ENCODE measurements around the gene TGFA.
"Not testable (repeated sequence)": the region's sequence is repeated elsewhere in the genome, so short reads cannot be mapped to it uniquely, and the experiment has no call there.

The TGFA gene

GRCh38 chr2:70468878-70469277 lies 84.7 kb downstream of the TGFA start:
- Histone ChIP-seq H3K27ac (ENCODE audit: low read length) (no peak overlapping the region), H3K9me3 (ENCODE audit: insufficient read depth, low read depth, low read length) (no peaks in the 10 kb centered on the region), H3K9ac (ENCODE audit: low read depth, low read length) (no peak overlapping the region), H3K4me1 (ENCODE audit: insufficient read depth, low read length) (no peaks in the 10 kb centered on the region), H3K36me3 (ENCODE audit: insufficient read depth, low read depth, low read length) (no peaks in the 10 kb centered on the region), H3K27me3 (ENCODE audit: insufficient read depth, low read length) (no peaks in the 10 kb centered on the region), H3K4me3 (ENCODE audit: low read length) (no peak overlapping the region)

GRCh38 chr2:70467831-70468779 lies 85.5 kb downstream of the TGFA start:
- H3K9ac ChIP-seq (ENCODE audit: low read depth, low read length) = no peak overlapping the region
- no peaks in the 10 kb centered on the region for H3K36me3 ChIP-seq (ENCODE audit: insufficient read depth, low read depth, low read length)
- H3K4me1 ChIP-seq (ENCODE audit: insufficient read depth, low read length) = no peaks in the 10 kb centered on the region
- H3K9me3 ChIP-seq (ENCODE audit: insufficient read depth, low read depth, low read length) = no peaks in the 10 kb centered on the region
- no peak overlapping the region for H3K4me3 ChIP-seq (ENCODE audit: low read length)
- H3K27me3 ChIP-seq (ENCODE audit: insufficient read depth, low read length) = no peaks in the 10 kb centered on the region
- H3K27ac ChIP-seq (ENCODE audit: low read length) = no peak overlapping the region

GRCh38 chr2:70467237-70467636 lies 86.4 kb downstream of the TGFA start:
- H3K36me3 ChIP-seq (ENCODE audit: insufficient read depth, low read depth, low read length) = no peaks in the 10 kb centered on the region
- H3K9me3 ChIP-seq (ENCODE audit: insufficient read depth, low read depth, low read length) = no peaks in the 10 kb centered on the region
- no peaks in the 10 kb centered on the region for H3K4me1 ChIP-seq (ENCODE audit: insufficient read depth, low read length)

GRCh38 chr2:70466647-70467046 lies 87.0 kb downstream of the TGFA start:
- H3K27me3 ChIP-seq (ENCODE audit: insufficient read depth, low read length); H3K36me3 ChIP-seq (ENCODE audit: insufficient read depth, low read depth, low read length); H3K27ac ChIP-seq (ENCODE audit: low read length); H3K9me3 ChIP-seq (ENCODE audit: insufficient read depth, low read depth, low read length); H3K4me1 ChIP-seq (ENCODE audit: insufficient read depth, low read length); H3K4me3 ChIP-seq (ENCODE audit: low read length); H3K9ac ChIP-seq (ENCODE audit: low read depth, low read length): not testable (repeated sequence)

More at GRCh38 chr2:70467237-70467636, 86.4 kb downstream of the TGFA start:
- no peak overlapping the region for H3K4me3 ChIP-seq (ENCODE audit: low read length)
- no peaks in the 10 kb centered on the region for H3K27me3 ChIP-seq (ENCODE audit: insufficient read depth, low read length)
- no peak overlapping the region for H3K9ac ChIP-seq (ENCODE audit: low read depth, low read length)
- no peak overlapping the region for H3K27ac ChIP-seq (ENCODE audit: low read length)

DNA sequence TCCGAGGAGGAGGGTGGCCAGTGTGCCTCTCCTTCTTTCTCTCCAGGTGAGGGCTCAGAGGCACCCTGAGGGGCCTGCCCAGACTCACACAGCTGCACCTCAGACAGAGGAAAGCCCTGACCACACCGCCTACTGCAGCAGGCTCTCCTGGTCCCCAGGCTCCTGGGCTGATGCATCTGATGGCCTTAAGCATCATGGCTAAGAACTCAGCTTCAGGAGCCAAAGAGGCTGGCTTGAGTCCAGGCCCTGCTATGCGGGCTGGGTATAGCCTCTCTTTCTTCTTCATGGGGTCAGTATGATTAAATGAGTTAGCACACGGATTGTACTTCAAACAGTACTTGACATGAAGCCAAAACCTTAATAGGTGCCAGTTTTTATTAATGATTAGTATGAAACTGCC lies 89.6 kb downstream of the TGFA start:
- H3K27ac ChIP-seq (ENCODE audit: low read length) = no peak overlapping the region
- peaks cover 13% of the 10 kb centered on the region for H3K4me1 ChIP-seq (ENCODE audit: insufficient read depth, low read length)
- no peak overlapping the region for H3K4me3 ChIP-seq (ENCODE audit: low read length)
- no peaks in the 10 kb centered on the region for H3K36me3 ChIP-seq (ENCODE audit: insufficient read depth, low read depth, low read length)
- H3K9me3 ChIP-seq (ENCODE audit: insufficient read depth, low read depth, low read length) = no peaks in the 10 kb centered on the region
- H3K9ac ChIP-seq (ENCODE audit: low read depth, low read length) = no peak overlapping the region
- H3K27me3 ChIP-seq (ENCODE audit: insufficient read depth, low read length) = no peaks in the 10 kb centered on the region

DNA sequence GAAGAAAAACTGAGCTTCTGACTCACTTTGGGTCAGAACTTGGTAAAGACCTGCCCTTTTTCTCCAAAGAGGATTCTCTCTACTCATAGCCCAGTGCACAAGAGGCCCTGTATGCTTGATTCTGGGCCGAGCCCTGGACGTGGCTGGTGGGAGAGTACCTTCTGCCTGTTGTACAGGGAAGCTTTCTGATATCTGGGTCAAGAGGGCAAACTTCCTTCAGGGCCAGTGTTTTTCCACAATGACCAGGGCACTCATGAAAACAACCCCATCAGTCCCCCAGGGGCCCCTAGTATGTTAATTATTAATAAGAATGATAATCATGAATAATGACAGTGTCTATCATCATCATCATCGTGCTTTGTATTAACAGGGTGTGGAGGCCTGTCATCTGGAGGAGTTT lies 90.0 kb downstream of the TGFA start:
- Histone ChIP-seq H3K27me3 (ENCODE audit: insufficient read depth, low read length) (no peaks in the 10 kb centered on the region), H3K36me3 (ENCODE audit: insufficient read depth, low read depth, low read length) (no peaks in the 10 kb centered on the region), H3K27ac (ENCODE audit: low read length) (no peak overlapping the region), H3K9me3 (ENCODE audit: insufficient read depth, low read depth, low read length) (no peaks in the 10 kb centered on the region), H3K4me1 (ENCODE audit: insufficient read depth, low read length) (peaks cover 17% of the 10 kb centered on the region), H3K9ac (ENCODE audit: low read depth, low read length) (no peak overlapping the region), H3K4me3 (ENCODE audit: low read length) (no peak overlapping the region)

DNA sequence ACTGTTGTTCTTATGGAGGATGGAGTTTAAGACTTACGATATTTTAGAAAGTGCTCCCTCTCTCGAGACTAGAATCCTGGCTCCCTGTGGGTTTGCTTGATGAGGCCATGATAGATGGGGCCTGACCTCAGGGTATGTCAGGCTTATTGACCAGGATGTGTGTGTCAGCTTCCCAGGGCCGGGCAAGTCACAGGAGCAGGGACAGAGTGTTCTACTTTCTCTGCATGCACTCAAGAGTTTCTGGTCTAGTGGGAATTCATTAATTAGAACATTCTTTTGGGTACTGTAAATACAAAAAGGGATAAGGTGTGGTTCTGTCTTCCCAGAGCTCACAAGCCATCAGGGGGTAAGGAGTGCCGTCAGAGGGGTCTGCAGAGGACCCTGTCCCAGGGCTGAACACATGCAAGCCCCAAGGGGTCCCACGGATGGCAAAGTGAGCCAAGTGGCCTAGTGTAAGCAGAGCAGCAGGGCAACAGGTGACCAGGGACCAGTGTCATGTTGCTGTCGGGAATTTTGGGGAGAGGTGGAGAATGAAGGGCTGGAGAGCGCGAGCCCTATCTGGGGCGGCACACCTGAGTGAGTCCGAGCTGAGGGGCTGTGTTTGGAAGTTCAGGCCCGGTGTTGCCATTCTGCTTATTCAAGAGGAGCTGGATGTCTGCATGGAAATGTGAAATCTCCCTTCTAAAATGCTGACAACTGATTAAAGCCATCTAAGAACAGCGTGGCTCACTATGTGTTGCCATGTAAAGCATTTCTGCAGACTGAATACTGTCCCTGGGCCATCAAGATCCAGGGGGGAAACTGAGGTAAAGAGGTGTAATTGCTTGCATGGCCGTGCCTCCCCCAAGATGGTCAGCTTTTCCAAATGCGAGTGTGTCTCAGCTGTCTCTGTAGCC lies 91.4 kb downstream of the TGFA start:
- no peak overlapping the region for H3K9ac ChIP-seq (ENCODE audit: low read depth, low read length)
- no peaks in the 10 kb centered on the region for H3K27me3 ChIP-seq (ENCODE audit: insufficient read depth, low read length)
- H3K27ac ChIP-seq (ENCODE audit: low read length) = no peak overlapping the region
- H3K4me3 ChIP-seq (ENCODE audit: low read length) = no peak overlapping the region
- H3K4me1 ChIP-seq (ENCODE audit: insufficient read depth, low read length) = peaks cover 18% of the 10 kb centered on the region
- H3K36me3 ChIP-seq (ENCODE audit: insufficient read depth, low read depth, low read length) = no peaks in the 10 kb centered on the region
- H3K9me3 ChIP-seq (ENCODE audit: insufficient read depth, low read depth, low read length) = no peaks in the 10 kb centered on the region

DNA sequence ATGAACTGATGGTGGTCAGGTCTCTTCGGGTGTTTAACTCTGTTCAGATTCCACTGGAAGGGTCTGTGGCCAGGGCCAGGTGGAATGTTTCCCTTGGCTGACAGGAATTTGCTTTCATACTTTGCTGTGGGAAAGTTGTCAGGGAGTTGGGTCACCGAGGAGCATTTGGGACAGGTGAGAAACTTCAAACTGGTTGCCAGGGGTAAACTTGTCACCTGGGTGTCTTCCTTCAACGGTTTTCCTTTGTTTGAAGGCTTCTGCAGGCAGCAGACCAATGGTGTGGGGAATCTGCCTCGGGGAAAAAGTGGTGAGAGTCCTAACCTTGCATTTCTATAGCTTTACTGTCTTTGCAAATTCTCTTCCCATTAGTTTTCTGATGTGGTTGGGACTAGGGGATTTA lies 92.2 kb downstream of the TGFA start:
- no peaks in the 10 kb centered on the region for H3K27me3 ChIP-seq (ENCODE audit: insufficient read depth, low read length)
- no peak overlapping the region for H3K4me3 ChIP-seq (ENCODE audit: low read length)
- H3K27ac ChIP-seq (ENCODE audit: low read length) = no peak overlapping the region
- H3K9me3 ChIP-seq (ENCODE audit: insufficient read depth, low read depth, low read length) = no peaks in the 10 kb centered on the region
- H3K9ac ChIP-seq (ENCODE audit: low read depth, low read length) = no peak overlapping the region
- peaks cover 18% of the 10 kb centered on the region for H3K4me1 ChIP-seq (ENCODE audit: insufficient read depth, low read length)
- H3K36me3 ChIP-seq (ENCODE audit: insufficient read depth, low read depth, low read length) = no peaks in the 10 kb centered on the region

DNA sequence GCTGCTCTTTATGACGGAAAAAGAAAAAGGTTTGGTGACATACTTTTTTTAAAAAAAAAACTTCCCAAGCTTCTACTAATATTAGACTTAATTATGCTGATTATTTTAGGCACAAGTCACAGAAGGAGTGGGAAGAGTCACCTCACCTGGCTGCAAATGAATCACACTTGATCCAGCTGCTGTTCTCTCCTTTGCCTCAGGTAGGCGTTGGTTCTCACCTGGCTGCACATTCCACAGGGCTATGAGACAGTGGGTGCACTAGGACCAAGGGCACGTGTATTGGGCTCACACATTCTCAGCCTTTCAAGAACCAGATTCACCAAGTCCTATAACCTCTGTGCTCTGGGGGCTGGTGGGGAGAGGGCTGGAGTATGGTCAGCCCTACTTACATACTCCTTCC lies 93.3 kb downstream of the TGFA start:
- H3K27me3 ChIP-seq (ENCODE audit: insufficient read depth, low read length) = no peaks in the 10 kb centered on the region
- no peaks in the 10 kb centered on the region for H3K36me3 ChIP-seq (ENCODE audit: insufficient read depth, low read depth, low read length)
- peaks cover 18% of the 10 kb centered on the region for H3K4me1 ChIP-seq (ENCODE audit: insufficient read depth, low read length)
- no peak overlapping the region for H3K9ac ChIP-seq (ENCODE audit: low read depth, low read length)
- no peak overlapping the region for H3K4me3 ChIP-seq (ENCODE audit: low read length)
- H3K9me3 ChIP-seq (ENCODE audit: insufficient read depth, low read depth, low read length) = no peaks in the 10 kb centered on the region
- H3K27ac ChIP-seq (ENCODE audit: low read length) = no peak overlapping the region

- Histone ChIP-seq H3K9me3 (ENCODE audit: insufficient read depth, low read depth, low read length) (no peaks in the 10 kb centered on the region), H3K4me3 (ENCODE audit: low read length) (no peak overlapping the region), H3K4me1 (ENCODE audit: insufficient read depth, low read length) (peaks cover 18% of the 10 kb centered on the region), H3K27me3 (ENCODE audit: insufficient read depth, low read length) (no peaks in the 10 kb centered on the region), H3K27ac (ENCODE audit: low read length) (no peak overlapping the region), H3K9ac (ENCODE audit: low read depth, low read length) (no peak overlapping the region), H3K36me3 (ENCODE audit: insufficient read depth, low read depth, low read length) (no peaks in the 10 kb centered on the region)
Measured at GRCh38 chr2:70458661-70459060, 95.0 kb downstream of the TGFA start.

GRCh38 chr2:70456585-70457495 lies 96.8 kb downstream of the TGFA start:
- H3K4me1 ChIP-seq (ENCODE audit: insufficient read depth, low read length) = peaks cover 18% of the 10 kb centered on the region
- no peak overlapping the region for H3K27ac ChIP-seq (ENCODE audit: low read length)
- H3K9ac ChIP-seq (ENCODE audit: low read depth, low read length) = no peak overlapping the region
- no peaks in the 10 kb centered on the region for H3K36me3 ChIP-seq (ENCODE audit: insufficient read depth, low read depth, low read length)
- no peaks in the 10 kb centered on the region for H3K27me3 ChIP-seq (ENCODE audit: insufficient read depth, low read length)
- no peak overlapping the region for H3K4me3 ChIP-seq (ENCODE audit: low read length)
- H3K9me3 ChIP-seq (ENCODE audit: insufficient read depth, low read depth, low read length) = no peaks in the 10 kb centered on the region

Data from iPS-20b (cell line).